Activated gamma-delta T cell (primary cell): ENCODE results near the gene PIP5K1C.

Experiments used
- DNase-seq: peaks from one replicate; lab custom pipeline; 2025; lab: John Stamatoyannopoulos, UW

The PIP5K1C gene

GRCh38 chr19:3693025-3693925 lies 7.0 kb downstream of the PIP5K1C start:
- DNase-seq: no peak

DNA sequence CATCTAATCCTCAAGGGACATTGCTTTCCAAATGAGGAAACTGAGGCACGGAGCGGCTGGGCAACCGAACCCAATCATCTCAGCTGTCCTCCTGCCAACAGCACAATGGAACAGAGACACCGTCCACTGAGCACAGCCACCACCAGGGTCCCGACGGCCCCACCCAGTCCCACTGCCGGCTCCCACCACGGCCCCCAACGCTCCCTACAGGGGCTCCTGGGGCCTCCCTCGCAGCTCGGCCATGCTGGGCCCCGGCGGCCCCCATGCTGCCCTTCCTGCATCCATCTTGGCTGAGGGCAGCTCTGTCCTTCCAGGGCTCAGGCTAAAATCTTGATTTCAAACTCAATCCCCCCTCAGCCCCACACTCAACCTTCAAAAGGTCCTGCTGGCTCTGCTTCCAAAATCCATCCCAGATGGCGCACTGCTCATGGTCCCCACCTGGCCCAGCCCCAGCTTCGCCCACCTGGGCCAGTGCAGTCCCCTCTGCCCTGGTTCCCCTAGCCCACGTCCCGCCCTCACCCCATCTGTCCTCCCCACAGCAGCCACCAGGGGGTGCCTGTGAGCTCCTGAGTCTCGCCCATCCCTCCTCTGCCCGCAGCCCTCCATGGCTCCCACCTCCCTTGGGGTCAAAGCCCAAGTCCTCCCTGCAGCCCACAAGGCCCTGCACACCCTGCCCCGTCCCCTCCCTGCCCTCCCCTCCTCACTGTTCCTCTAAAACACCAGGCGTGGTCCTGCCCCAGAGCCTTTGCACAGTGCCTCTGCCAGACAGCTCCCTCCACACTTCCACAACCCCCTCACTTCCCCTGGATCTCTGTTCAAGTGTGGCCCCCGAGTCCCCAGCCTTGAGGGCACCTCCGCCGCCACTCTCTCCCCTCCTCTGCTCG lies 7.9 kb downstream of the PIP5K1C start:
- DNase-seq: no peak

DNA sequence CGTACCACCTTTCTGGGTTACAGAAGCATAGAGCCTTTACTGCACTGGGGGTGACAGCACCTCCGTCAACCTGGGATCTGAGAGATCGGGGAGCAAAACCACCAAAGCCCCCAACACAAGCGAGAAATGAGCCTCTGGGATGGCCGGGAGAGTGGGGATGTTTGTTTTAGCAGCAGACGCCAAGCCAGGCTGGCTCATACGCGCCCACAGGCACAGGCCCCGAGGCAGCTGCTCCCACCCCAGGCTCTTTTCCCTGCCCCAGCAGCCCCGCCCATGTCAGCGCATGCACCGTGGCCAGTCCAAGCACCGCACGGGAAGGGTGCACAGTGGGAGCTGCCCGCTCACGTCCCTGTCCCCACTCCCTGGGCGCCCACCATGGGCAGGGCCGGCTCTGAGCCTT lies 8.5 kb downstream of the PIP5K1C start:
- DNase-seq: no peak

- DNase-seq: no peak
Observed at GRCh38 chr19:3691372-3691716, 8.9 kb downstream of the PIP5K1C start.

DNA sequence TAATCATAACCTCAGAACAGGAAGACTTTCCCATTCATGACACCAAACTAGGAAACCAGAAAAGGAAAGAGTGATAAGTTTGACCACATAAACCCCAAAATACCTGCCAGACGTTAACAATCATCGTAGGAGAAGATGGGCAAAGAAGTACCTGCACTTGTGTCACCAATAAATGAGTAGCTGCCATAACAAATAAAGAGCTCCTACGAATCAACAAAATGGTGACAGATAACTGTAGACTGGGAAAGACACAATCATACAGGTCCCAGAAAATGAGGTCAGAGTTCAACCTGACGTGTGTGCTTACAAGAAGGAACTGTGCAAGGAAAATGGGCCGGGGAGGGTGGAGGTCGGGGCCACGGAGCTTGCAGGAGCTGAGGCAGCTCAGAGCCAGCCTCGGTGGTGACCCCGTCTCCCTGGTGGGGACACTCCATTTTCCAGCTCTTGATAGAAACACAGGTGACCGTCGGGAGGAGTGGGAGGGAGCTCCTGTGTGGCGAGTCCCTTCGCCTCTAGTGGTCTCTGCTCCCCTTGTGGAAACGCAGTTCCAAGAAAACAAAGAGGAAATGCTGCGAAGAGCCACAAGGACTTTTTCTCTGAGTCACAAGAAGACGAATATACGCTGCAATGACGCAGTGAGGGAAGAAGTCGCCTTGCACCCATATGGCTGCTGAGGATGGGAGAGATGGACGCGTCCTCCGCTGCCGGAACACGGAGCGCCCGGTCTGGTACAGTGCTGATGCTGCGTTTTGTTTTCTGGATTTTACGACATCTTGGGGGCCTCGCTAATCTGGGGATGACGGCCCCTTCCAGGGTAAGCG lies 9.5 kb downstream of the PIP5K1C start:
- no peak for DNase-seq

GRCh38 chr19:3687774-3688706 lies 12.2 kb downstream of the PIP5K1C start:
- DNase-seq: no peak

DNA sequence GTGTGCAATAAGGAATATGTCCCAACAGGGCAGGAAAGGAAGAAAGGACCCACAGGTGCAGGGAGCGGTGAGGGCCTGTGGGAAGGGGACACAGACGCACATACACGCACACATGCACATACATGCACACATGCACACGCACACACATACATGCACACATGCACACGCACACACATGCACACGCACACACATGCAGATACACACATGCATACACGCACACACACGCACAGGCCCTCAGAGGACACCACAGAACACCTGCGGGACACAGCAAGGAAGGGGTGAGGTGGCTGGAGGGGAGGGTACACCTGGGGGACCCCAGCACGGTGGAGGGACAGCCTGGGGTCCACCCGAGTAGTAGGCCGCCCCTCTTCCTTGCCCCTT lies 12.9 kb downstream of the PIP5K1C start:
- no peak for DNase-seq

GRCh38 chr19:3684817-3685410 lies 15.4 kb downstream of the PIP5K1C start:
- no peak for DNase-seq

GRCh38 chr19:3684054-3684816 lies 16.0 kb downstream of the PIP5K1C start:
- no peak for DNase-seq

GRCh38 chr19:3683405-3684053 lies 16.7 kb downstream of the PIP5K1C start:
- DNase-seq: no peak

DNA sequence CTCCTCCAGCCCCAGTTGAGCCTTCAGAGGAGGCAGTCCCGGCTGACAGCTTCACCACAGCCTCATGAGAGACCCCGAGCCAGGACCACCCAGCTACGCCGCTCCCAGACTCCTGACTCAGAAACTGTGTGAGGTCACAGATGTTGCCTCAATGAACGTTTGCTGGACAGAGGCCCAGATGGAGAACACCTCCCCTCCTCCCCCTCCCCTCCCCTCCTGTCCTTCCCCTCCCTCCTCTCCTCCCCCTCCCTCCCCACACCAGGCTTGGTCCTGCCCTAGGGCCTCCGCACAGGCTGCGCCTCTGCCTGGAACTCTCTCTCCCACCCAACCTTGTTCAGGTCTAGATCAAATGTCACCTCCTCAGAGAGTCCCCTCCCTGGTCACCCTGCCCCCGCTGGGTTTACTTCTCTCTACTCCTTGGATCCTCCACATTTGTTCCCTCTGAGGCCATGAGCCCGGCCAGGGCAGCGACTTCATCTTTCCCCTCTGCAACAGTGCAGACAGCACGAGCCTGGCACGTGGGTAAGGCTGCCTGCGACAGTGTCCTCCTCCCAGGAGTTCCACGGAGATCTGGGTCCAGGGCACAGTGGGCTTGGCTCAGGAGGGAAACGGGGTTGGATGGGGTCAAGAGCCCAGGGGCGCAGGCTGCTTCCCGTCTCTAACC lies 17.4 kb downstream of the PIP5K1C start:
- DNase-seq: no peak

GRCh38 chr19:3682286-3682685 lies 18.0 kb downstream of the PIP5K1C start:
- no peak for DNase-seq

- no peak for DNase-seq
Observed at GRCh38 chr19:3680939-3681338, 19.3 kb downstream of the PIP5K1C start.

GRCh38 chr19:3679581-3679980 lies 20.7 kb downstream of the PIP5K1C start:
- DNase-seq: no peak

- DNase-seq: no peak
Observed at GRCh38 chr19:3679138-3679537, 21.1 kb downstream of the PIP5K1C start.

DNA sequence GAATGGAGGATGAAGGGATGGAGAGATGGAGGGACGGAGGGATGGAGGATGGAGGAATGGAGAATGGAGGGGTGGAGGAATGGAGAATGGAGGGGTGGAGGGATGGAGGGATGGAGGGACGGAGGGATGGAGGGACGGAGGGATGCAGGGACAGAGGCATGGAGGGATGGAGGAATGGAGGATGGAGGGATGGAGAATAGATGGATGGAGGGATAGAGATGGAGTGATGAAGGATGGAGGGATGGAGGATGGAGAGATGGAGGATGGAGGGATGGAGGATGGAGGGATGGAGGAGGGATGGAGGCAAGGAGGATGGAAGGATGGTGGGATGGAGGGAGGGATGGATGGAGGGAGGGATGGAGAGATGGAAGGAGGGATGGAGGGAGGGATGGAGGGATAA lies 22.1 kb downstream of the PIP5K1C start:
- DNase-seq: no peak

DNA sequence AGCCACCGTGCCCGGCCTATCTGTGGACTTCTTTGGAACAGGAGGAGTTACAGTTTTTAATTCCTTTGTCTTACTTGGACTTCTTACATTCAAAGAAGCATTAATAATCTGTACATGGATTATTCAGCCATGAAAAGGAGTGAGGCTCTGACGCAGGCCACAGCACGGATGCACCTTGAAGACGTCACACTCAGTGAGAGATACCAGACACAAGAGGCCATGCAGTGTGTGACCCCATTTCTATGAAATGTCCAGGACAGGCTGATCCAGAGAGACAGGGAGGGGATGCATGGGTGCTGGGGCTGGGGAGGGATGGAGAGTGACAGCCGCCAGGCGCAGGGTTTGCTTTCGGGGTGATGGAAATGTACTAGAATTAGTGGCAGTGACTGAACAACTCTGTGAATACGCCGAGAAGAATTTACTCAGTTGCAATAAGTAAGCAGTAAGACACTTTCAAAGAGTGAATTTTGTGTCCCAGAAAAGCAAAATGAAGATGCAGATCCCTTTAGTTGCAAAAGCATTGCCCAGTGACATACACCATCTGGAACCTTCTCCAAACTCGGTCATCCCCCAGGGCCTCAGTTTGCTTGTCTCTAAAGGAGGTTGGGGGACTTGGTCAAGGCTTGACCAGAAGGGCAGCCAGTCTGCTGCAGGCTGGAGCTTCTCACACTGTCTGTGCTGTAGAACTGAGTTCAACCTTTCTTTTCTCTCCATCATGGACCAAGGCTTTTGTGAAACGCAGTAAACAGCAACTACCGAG lies 25.3 kb downstream of the PIP5K1C start:
- DNase-seq: no peak
